Gastroesophageal sphincter (tissue), 4 donors: ENCODE results near the gene FHIT. TPM values are rescaled to one million over a fixed set of nuclear protein-coding genes. Genes with fewer than 3 reads are reported as not detected.

ENCODE experiments used
- ATAC-seq: fragments of 150-250 bp; one replicate; pipeline ENCODE4 v1.9.1; 2016; ENCODE audit warnings: mild to moderate bottlenecking, moderate library complexity
- H3K27ac ChIP-seq, 4 donors: fragments of 200-600 bp; sonication (generic) in 3 of 4; 1 replicate in 3 of 4; 2 replicates in 1 of 4; pipeline ENCODE4 v1.5.1; 2016 to 2019
- H3K27me3 ChIP-seq: fragments of 200-600 bp; sonication (generic); one replicate; pipeline ENCODE4 v1.5.1; 2019
- H3K36me3 ChIP-seq, 2 donors: fragments of 200-600 bp; sonication (generic); one replicate each; pipeline ENCODE4 v1.5.1; 2019; ENCODE audit warnings: control low read depth in 1 of 2
- H3K4me1 ChIP-seq, 3 donors: fragments of 200-600 bp; sonication (generic); 1 replicate in 2 of 3; 2 replicates in 1 of 3; pipeline ENCODE4 v1.5.1; 2016 to 2019; ENCODE audit warnings: control low read depth in 2 of 3
- H3K4me3 ChIP-seq, 2 donors: fragments of 200-600 bp; sonication (generic); one replicate each; pipeline ENCODE4 v1.5.1; 2019; ENCODE audit warnings: mild to moderate bottlenecking in 1 of 2, moderate library complexity in 1 of 2
- H3K9me3 ChIP-seq, 3 donors: fragments of 200-600 bp; sonication (generic); one replicate each; pipeline ENCODE4 v1.5.1; 2017 to 2019; ENCODE audit warnings: control low read depth in 2 of 3
- CTCF ChIP-seq, 4 experiments: fragments of 200-600 bp in 2 of 4; fragments of 450-650 bp in 2 of 4; sonication (generic) in 1 of 4; IDR thresholded peaks; one replicate each; pipeline ENCODE4 v1.5.1; 2017 to 2019; ENCODE audit warnings: antibody characterized with exemption in 4 of 4, mild to moderate bottlenecking in 2 of 4, moderate library complexity in 2 of 4
- EP300 ChIP-seq: sonication (generic); formaldehyde crosslinking; IDR thresholded peaks from one replicate; pipeline ENCODE4 v1.6.1; 2017; ENCODE audit warnings: antibody characterized with exemption, mild to moderate bottlenecking
- POLR2A ChIP-seq, 2 donors: fragments of 450-650 bp; IDR thresholded peaks; one replicate each; pipeline ENCODE4 v1.6.1; 2017; ENCODE audit warnings: antibody characterized with exemption in 2 of 2, mild to moderate bottlenecking in 2 of 2, moderate library complexity in 1 of 2
- POLR2AphosphoS5 ChIP-seq: sonication (generic); formaldehyde crosslinking; IDR thresholded peaks from one replicate; pipeline ENCODE4 v1.6.1; 2017; ENCODE audit warnings: antibody characterized with exemption
- WGBS, 2 donors: methylation state at CpG; one replicate each; pipeline ENCODE4 v1.1.5; 2018; ENCODE audit warnings: low coverage in 1 of 2; 5-methylcytosine and 5-hydroxymethylcytosine counted together
- total RNA-seq, 4 donors: library from RNA; depleted of rRNA; stranded (reverse); fragments of >200 nt; gene quantifications; one replicate each; pipeline ENCODE4 v1.1.0, GENCODE V29; 2016

The FHIT gene
- total RNA-seq, 4 donors from 2014 or later, result 1.4 to 7.3 (median 3.9) TPM

- Histone ChIP-seq H3K4me1 (no peaks in the 10 kb centered on the region), H3K27ac (no peak overlapping the region), H3K27me3 (no peaks in the 10 kb centered on the region), H3K36me3 (no peaks in the 10 kb centered on the region), H3K4me3 (no peak overlapping the region), H3K9me3 (no peaks in the 10 kb centered on the region)
- 86 to 87% methylated on average over 6 to 10 of the region's 11 CpGs for WGBS, 2 donors
- no peak for TF ChIP-seq POLR2A (IDR thresholded peaks at IDR 0.05)
- TF ChIP-seq EP300, result no peak
- TF ChIP-seq CTCF (IDR thresholded peaks at IDR 0.05), result no peak
- TF ChIP-seq POLR2AphosphoS5, result no peak
- ATAC-seq, result no peak
These were observed 1090.2 kb downstream of the FHIT start for GRCh38 chr3:60160822-60161748.

GRCh38 chr3:60160111-60160821 is 1091.0 kb downstream of the FHIT start:
- H3K27ac ChIP-seq, result no peak overlapping the region
- 67 to 86% methylated on average over 3 to 4 of the region's 4 CpGs for WGBS, 2 donors
- TF ChIP-seq CTCF (IDR thresholded peaks at IDR 0.05) (no peak), POLR2AphosphoS5 (no peak), EP300 (no peak), POLR2A (IDR thresholded peaks at IDR 0.05) (no peak)
- H3K9me3 ChIP-seq, result no peaks in the 10 kb centered on the region
- ATAC-seq, result no peak
- no peak overlapping the region for H3K4me3 ChIP-seq
- H3K36me3 ChIP-seq, result no peaks in the 10 kb centered on the region
- no peaks in the 10 kb centered on the region for H3K27me3 ChIP-seq
- no peaks in the 10 kb centered on the region for H3K4me1 ChIP-seq

- no peaks in the 10 kb centered on the region for H3K27me3 ChIP-seq
- no peak overlapping the region for H3K4me3 ChIP-seq
- no peak overlapping the region for H3K27ac ChIP-seq
- WGBS, 2 donors, result 100% methylated on average over 2 of the region's 2 CpGs
- H3K9me3 ChIP-seq, result no peaks in the 10 kb centered on the region
- no peak for ATAC-seq
- no peak for TF ChIP-seq CTCF (IDR thresholded peaks at IDR 0.05)
- TF ChIP-seq POLR2A (IDR thresholded peaks at IDR 0.05), result no peak
- TF ChIP-seq POLR2AphosphoS5, result no peak
- H3K4me1 ChIP-seq, result no peaks in the 10 kb centered on the region
- no peaks in the 10 kb centered on the region for H3K36me3 ChIP-seq
These were observed 1093.2 kb downstream of the FHIT start for GRCh38 chr3:60158035-60158434.

GRCh38 chr3:60154011-60154410 is 1097.2 kb downstream of the FHIT start:
- no peaks in the 10 kb centered on the region for H3K27me3 ChIP-seq
- H3K4me1 ChIP-seq, result no peaks in the 10 kb centered on the region
- no peak for ATAC-seq
- no peak overlapping the region for H3K27ac ChIP-seq
- 83 to 92% methylated on average over 1 to 4 of the region's 4 CpGs for WGBS, 2 donors
- no peak for TF ChIP-seq EP300
- no peak for TF ChIP-seq POLR2AphosphoS5
- no peak for TF ChIP-seq CTCF (IDR thresholded peaks at IDR 0.05)
- H3K36me3 ChIP-seq, result no peaks in the 10 kb centered on the region
- no peak overlapping the region for H3K4me3 ChIP-seq
- H3K9me3 ChIP-seq, result no peaks in the 10 kb centered on the region
